ENCODE results near the gene SSC5D. TPM values are rescaled to one million over a fixed set of nuclear protein-coding genes. Genes with fewer than 3 reads are reported as not detected.

Gene SSC5D
- total RNA-seq, 1 experiment from 2014 or later = 0.26 TPM

DNA sequence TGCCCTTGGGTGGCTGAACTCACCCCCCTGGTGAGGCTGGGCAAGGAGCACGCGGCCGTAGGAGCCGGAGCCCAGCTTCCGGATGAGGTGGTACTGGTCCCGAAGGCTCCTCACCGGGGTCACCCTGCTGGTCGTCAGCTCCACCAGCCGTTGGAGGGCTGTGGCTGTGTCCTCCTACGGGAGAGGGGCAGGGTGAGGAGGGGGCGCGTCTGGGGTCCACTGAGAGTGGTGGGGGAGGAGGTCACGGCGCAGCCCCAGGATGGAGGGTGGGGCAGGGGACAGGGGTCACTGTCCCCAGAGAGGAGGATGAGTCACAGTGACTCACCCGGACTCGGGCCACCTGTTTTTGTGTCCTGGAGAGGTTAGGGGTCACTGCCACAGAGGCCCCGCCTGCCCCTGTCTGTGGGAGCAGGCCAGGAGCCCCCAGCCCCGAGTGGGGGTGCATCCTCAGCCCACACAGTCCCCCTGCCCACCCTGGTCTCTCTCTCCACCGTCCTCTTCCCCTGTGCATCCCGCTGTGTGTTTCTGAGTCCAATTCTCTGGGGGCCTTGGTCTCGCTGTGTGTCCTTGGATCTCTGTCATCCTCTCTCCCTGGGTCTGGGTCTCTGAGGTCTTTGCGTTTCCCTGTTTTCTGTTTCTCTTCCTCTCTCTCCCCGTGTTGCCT is 56.7 kb downstream of the SSC5D start:
- peak overlapping the region; percentile 66 for H3K27ac Mint-ChIP-seq (ENCODE audit: unreplicated experiment)
- intact Hi-C loops (cut with micrococcal nuclease; ENCODE audit: unreplicated experiment) = loop anchor here (5.0 kb wide), 3 partner anchors 37 to 398 kb away; partner anchors contain the start of genes FIZ1, TNNT1 and ZNF579
- H3K27me3 Mint-ChIP-seq (ENCODE audit: unreplicated experiment) = peaks cover 43% of the 10 kb centered on the region
- H3K36me3 Mint-ChIP-seq (ENCODE audit: insufficient read depth, unreplicated experiment) = peaks cover 21% of the 10 kb centered on the region
- CTCF ChIA-PET = interaction anchor here (0.5 to 0.8 kb wide), 2 partner anchors 11 to 54 kb away, joined by 3 read pairs; partner anchors contain the start of gene FIZ1
- peak overlapping the region; percentile 2 for H3K4me3 Mint-ChIP-seq (ENCODE audit: low read depth, unreplicated experiment)
- BruUV-seq (replicated peaks) = no TSS peak
- TF ChIP-seq CTCF (IDR thresholded peaks at IDR 0.05; ENCODE audit: unreplicated experiment) = no peak
- peak; percentile 34 for DNase-seq
- H3K9me3 Mint-ChIP-seq (ENCODE audit: low read depth, unreplicated experiment) = peaks cover 6% of the 10 kb centered on the region
- peaks cover 40% of the 10 kb centered on the region for H3K4me1 Mint-ChIP-seq (ENCODE audit: low read depth, unreplicated experiment)

- peaks cover 43% of the 10 kb centered on the region for H3K27me3 Mint-ChIP-seq (ENCODE audit: unreplicated experiment)
- peak within 1 kb of the TSS; percentile 2 for H3K4me3 Mint-ChIP-seq (ENCODE audit: low read depth, unreplicated experiment)
- CTCF ChIA-PET = interaction anchor here (0.5 kb wide), 1 partner anchor 11 kb away, joined by 3 read pairs; no protein-coding TSS in a partner anchor
- intact Hi-C loops (cut with micrococcal nuclease; ENCODE audit: unreplicated experiment) = loop anchor here (5.0 kb wide), 3 partner anchors 37 to 398 kb away; partner anchors contain the start of genes FIZ1, TNNT1 and ZNF579
- BruUV-seq (replicated peaks) = no TSS peak
- no peak for DNase-seq
- no peak for TF ChIP-seq CTCF (IDR thresholded peaks at IDR 0.05; ENCODE audit: unreplicated experiment)
- peaks cover 6% of the 10 kb centered on the region for H3K9me3 Mint-ChIP-seq (ENCODE audit: low read depth, unreplicated experiment)
- H3K4me1 Mint-ChIP-seq (ENCODE audit: low read depth, unreplicated experiment) = peaks cover 44% of the 10 kb centered on the region
- H3K27ac Mint-ChIP-seq (ENCODE audit: unreplicated experiment) = peak within 1 kb of the TSS; percentile 66
- H3K36me3 Mint-ChIP-seq (ENCODE audit: insufficient read depth, unreplicated experiment) = peaks cover 24% of the 10 kb centered on the region
Measured at GRCh38 chr19:55545443-55545842, 57.2 kb downstream of the SSC5D start, which contains the start of gene SBK3. Gene SBK3 (minus strand): TSS chr19:55545543. CDS start chr19:55545543, 0 bp downstream.

GRCh38 chr19:55546011-55546410 is 57.8 kb downstream of the SSC5D start:
- peaks cover 6% of the 10 kb centered on the region for H3K9me3 Mint-ChIP-seq (ENCODE audit: low read depth, unreplicated experiment)
- H3K36me3 Mint-ChIP-seq (ENCODE audit: insufficient read depth, unreplicated experiment) = peaks cover 24% of the 10 kb centered on the region
- H3K4me1 Mint-ChIP-seq (ENCODE audit: low read depth, unreplicated experiment) = peaks cover 44% of the 10 kb centered on the region
- intact Hi-C loops (cut with micrococcal nuclease; ENCODE audit: unreplicated experiment) = loop anchor here (5.0 kb wide), 3 partner anchors 36 to 399 kb away; partner anchors contain the start of genes FIZ1, TNNT1 and ZNF579
- CTCF ChIA-PET = no interaction called here
- DNase-seq = no peak
- peaks cover 43% of the 10 kb centered on the region for H3K27me3 Mint-ChIP-seq (ENCODE audit: unreplicated experiment)
- TF ChIP-seq CTCF (IDR thresholded peaks at IDR 0.05; ENCODE audit: unreplicated experiment) = no peak
- H3K27ac Mint-ChIP-seq (ENCODE audit: unreplicated experiment) = peak overlapping the region; percentile 66
- no TSS peak for BruUV-seq (replicated peaks)
- H3K4me3 Mint-ChIP-seq (ENCODE audit: low read depth, unreplicated experiment) = peak overlapping the region; percentile 2

- CTCF ChIA-PET = interaction anchor here (0.5 to 1.0 kb wide), 4 partner anchors 14 to 99 kb away, joined by 3 to 11 read pairs (median 6); no protein-coding TSS in a partner anchor
- no TSS peak for BruUV-seq (replicated peaks)
- H3K9me3 Mint-ChIP-seq (ENCODE audit: low read depth, unreplicated experiment) = peaks cover 6% of the 10 kb centered on the region
- H3K4me1 Mint-ChIP-seq (ENCODE audit: low read depth, unreplicated experiment) = peaks cover 45% of the 10 kb centered on the region
- H3K27me3 Mint-ChIP-seq (ENCODE audit: unreplicated experiment) = peaks cover 34% of the 10 kb centered on the region
- DNase-seq = peak; percentile 67
- TF ChIP-seq CTCF (IDR thresholded peaks at IDR 0.05; ENCODE audit: unreplicated experiment) = no peak
- H3K27ac Mint-ChIP-seq (ENCODE audit: unreplicated experiment) = peak overlapping the region; percentile 84
- peaks cover 24% of the 10 kb centered on the region for H3K36me3 Mint-ChIP-seq (ENCODE audit: insufficient read depth, unreplicated experiment)
- H3K4me3 Mint-ChIP-seq (ENCODE audit: low read depth, unreplicated experiment) = peak overlapping the region; percentile 55
- intact Hi-C loops (cut with micrococcal nuclease; ENCODE audit: unreplicated experiment) = loop anchor here (5.0 kb wide), 3 partner anchors 35 to 400 kb away; partner anchors contain the start of genes FIZ1, TNNT1 and ZNF579
Measured at GRCh38 chr19:55546822-55547614, 58.8 kb downstream of the SSC5D start.

Data from Calu3 (cell line).